Smooth muscle cell of the pulmonary artery (primary cell): Measurements from ENCODE around the gene RBAK. TPM values are rescaled to one million over a fixed set of nuclear protein-coding genes. Genes with fewer than 3 reads are reported as not detected.

Experiments
- total RNA-seq: library from RNA; depleted of rRNA; stranded (reverse); fragments of >200 nt; gene quantifications from 2 replicates; pipeline ENCODE4 v1.2.3, GENCODE V29; 2014

Gene RBAK
- 10.4 and 11.6 TPM in 2 replicates for total RNA-seq

GRCh38 chr7:5045558-5046396, at the start of gene RBAK:
Gene RBAK (plus strand): TSS chr7:5045860. CDS start chr7:5048077, 2,217 bp downstream.

Other genes starting within 250 kb of the RBAK start
- gene PAPOLB, start 183.8 kb upstream of the RBAK start, total RNA-seq = 0.07 and 0.39 TPM in 2 replicates
- 0.13 and 2.0 TPM in 2 replicates for gene RADIL, start 162.1 kb upstream of the RBAK start, total RNA-seq
- not detected in 2 replicates for gene MMD2, start 86.7 kb upstream of the RBAK start, total RNA-seq
- 68.7 and 69.1 TPM in 2 replicates for gene WIPI2, start 144.4 kb downstream of the RBAK start, total RNA-seq
- 6.0 and 6.5 TPM in 2 replicates for gene SLC29A4, start 237.1 kb downstream of the RBAK start, total RNA-seq